ENCODE results near the gene C10orf88. TPM values are rescaled to one million over a fixed set of nuclear protein-coding genes. Genes with fewer than 3 reads are reported as not detected.

C10orf88 gene
- total RNA-seq, 1 donor from 2014 or later, result 14.0 TPM

DNA sequence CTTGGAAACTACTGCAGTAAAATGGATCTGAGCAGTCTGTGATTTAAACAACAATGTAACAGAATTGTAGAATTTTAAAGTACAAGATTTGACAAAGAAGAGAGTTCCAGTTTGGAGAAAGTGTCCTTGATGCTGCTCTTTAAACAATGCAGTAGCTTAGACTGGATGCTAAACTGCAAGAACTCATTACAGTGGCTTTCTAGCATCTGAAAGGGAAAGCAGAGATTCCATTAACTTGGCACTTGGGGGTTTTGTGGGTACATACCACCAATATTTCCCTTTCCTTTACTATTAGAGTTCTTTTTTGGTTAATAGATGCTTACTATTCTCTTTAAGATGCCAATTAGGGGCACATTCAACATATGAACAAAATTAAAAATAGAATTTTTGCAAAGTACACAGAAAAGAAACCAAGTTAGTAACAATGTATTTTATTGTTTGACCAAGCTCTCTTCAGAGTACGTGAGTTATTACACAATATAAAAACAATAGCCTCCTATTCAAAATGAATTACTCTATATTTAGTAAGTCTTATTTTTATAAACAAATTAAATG lies 38.1 kb upstream of the C10orf88 start:
- TF ChIP-seq, protein P1, sequence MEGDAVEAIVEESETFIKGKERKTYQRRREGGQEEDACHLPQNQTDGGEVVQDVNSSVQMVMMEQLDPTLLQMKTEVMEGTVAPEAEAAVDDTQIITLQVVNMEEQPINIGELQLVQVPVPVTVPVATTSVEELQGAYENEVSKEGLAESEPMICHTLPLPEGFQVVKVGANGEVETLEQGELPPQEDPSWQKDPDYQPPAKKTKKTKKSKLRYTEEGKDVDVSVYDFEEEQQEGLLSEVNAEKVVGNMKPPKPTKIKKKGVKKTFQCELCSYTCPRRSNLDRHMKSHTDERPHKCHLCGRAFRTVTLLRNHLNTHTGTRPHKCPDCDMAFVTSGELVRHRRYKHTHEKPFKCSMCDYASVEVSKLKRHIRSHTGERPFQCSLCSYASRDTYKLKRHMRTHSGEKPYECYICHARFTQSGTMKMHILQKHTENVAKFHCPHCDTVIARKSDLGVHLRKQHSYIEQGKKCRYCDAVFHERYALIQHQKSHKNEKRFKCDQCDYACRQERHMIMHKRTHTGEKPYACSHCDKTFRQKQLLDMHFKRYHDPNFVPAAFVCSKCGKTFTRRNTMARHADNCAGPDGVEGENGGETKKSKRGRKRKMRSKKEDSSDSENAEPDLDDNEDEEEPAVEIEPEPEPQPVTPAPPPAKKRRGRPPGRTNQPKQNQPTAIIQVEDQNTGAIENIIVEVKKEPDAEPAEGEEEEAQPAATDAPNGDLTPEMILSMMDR (IDR thresholded peaks at IDR 0.05; ENCODE audit: partially characterized antibody, unreplicated experiment), result no peak
- no peak overlapping the region for H3K4me3 Mint-ChIP-seq (ENCODE audit: unreplicated experiment)
- no peaks in the 10 kb centered on the region for H3K27me3 Mint-ChIP-seq (ENCODE audit: unreplicated experiment)
- no peak overlapping the region for H3K27ac Mint-ChIP-seq (ENCODE audit: unreplicated experiment)
- no peaks in the 10 kb centered on the region for H3K9me3 Mint-ChIP-seq (ENCODE audit: unreplicated experiment)
- no peaks in the 10 kb centered on the region for H3K36me3 Mint-ChIP-seq (ENCODE audit: unreplicated experiment)
- no peak for DNase-seq
- H3K4me1 Mint-ChIP-seq (ENCODE audit: low read depth, unreplicated experiment), result no peaks in the 10 kb centered on the region

DNA sequence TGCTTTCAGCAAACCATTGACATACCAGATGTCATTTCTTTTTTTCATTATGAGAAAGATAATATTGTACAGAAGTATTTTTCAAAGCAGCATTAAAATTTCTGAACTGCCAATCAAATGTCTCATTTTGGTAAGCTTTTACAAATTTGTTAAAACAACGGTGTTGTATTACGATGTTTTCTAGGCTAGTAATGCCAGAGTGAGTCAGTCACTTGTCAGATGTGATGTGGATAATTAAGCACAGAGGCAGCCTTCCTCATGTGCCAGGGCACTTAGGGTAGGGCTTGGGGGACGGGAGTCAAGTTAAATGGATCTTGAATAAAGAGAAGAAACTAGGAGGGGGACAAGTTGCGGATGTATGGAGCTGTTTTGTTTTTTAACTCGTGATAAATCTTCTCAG lies 36.3 kb upstream of the C10orf88 start:
- Mint-ChIP-seq H3K27ac (ENCODE audit: unreplicated experiment) (no peak overlapping the region), H3K4me1 (ENCODE audit: low read depth, unreplicated experiment) (no peaks in the 10 kb centered on the region), H3K9me3 (ENCODE audit: unreplicated experiment) (no peaks in the 10 kb centered on the region), H3K4me3 (ENCODE audit: unreplicated experiment) (no peak overlapping the region), H3K27me3 (ENCODE audit: unreplicated experiment) (peaks cover under 1% of the 10 kb centered on the region), H3K36me3 (ENCODE audit: unreplicated experiment) (no peaks in the 10 kb centered on the region)
- no peak for DNase-seq
- TF ChIP-seq, protein P1 (IDR thresholded peaks at IDR 0.05; ENCODE audit: partially characterized antibody, unreplicated experiment), result no peak

DNA sequence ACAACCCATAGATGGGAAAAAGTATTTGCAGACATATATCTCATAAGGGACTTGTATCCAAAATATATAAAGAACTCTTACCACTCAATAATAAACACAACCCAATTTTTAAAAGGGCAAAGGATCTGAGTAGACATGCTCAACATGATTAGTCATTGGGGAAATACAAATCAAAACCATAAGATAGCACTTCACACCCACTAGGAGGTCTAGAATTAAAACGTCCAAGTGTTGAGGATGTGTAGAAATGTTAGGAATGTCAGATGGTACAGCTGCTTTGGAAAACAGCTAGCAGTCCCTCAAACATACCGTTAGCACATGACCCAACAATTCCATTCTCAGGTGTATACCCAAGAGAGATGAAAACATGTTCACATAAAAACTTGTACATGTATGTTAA lies 34.5 kb upstream of the C10orf88 start:
- H3K27me3 Mint-ChIP-seq (ENCODE audit: unreplicated experiment), result peaks cover 2% of the 10 kb centered on the region
- no peaks in the 10 kb centered on the region for H3K4me1 Mint-ChIP-seq (ENCODE audit: low read depth, unreplicated experiment)
- TF ChIP-seq, protein P1 (IDR thresholded peaks at IDR 0.05; ENCODE audit: partially characterized antibody, unreplicated experiment), result no peak
- no peak for DNase-seq
- no peak overlapping the region for H3K27ac Mint-ChIP-seq (ENCODE audit: unreplicated experiment)
- no peaks in the 10 kb centered on the region for H3K9me3 Mint-ChIP-seq (ENCODE audit: unreplicated experiment)
- no peak overlapping the region for H3K4me3 Mint-ChIP-seq (ENCODE audit: unreplicated experiment)
- no peaks in the 10 kb centered on the region for H3K36me3 Mint-ChIP-seq (ENCODE audit: unreplicated experiment)

DNA sequence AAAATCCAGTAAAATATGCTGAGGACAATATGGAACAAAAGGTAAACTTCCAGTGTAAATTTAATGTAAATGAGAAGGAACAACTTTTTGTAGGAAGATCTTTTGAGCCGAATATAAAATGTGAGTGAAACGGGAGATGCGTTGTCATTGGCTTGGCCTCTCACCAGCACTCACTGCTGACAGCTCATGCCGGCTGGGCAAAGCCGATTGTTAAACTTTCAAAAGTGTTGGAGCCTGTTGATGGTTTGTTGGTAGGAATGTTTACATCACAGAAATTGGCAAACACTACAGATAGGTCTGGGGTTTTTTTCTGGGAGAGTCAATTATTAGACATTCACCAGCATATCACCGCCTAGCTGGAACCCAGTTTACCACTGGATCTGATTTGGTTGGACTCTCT lies 32.3 kb upstream of the C10orf88 start:
- no peaks in the 10 kb centered on the region for H3K36me3 Mint-ChIP-seq (ENCODE audit: unreplicated experiment)
- no peak overlapping the region for H3K4me3 Mint-ChIP-seq (ENCODE audit: unreplicated experiment)
- H3K27me3 Mint-ChIP-seq (ENCODE audit: unreplicated experiment), result peaks cover 2% of the 10 kb centered on the region
- TF ChIP-seq, protein P1 (IDR thresholded peaks at IDR 0.05; ENCODE audit: partially characterized antibody, unreplicated experiment), result no peak
- no peak overlapping the region for H3K27ac Mint-ChIP-seq (ENCODE audit: unreplicated experiment)
- H3K9me3 Mint-ChIP-seq (ENCODE audit: unreplicated experiment), result no peaks in the 10 kb centered on the region
- H3K4me1 Mint-ChIP-seq (ENCODE audit: low read depth, unreplicated experiment), result no peaks in the 10 kb centered on the region
- no peak for DNase-seq

DNA sequence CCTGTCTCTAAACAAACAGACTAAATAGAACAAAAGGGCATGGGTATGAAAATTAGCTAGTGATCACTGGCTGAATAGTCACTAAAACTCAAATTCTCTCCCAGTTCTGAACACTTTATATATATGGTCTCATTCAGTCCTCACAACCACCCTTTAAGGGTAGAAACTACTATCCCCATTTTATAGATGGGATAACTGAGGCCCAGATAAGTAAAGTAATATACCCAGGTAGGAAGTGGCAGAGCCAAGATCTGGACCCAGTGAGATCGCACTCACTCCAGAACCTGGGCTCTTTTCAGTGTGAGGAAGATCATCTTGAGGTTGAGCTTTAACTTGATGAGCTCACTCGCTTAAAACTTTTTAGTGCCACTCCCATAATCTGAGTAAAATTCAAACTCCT lies 30.7 kb upstream of the C10orf88 start:
- Mint-ChIP-seq H3K4me3 (ENCODE audit: unreplicated experiment) (no peak overlapping the region), H3K27me3 (ENCODE audit: unreplicated experiment) (peaks cover 7% of the 10 kb centered on the region), H3K36me3 (ENCODE audit: unreplicated experiment) (no peaks in the 10 kb centered on the region), H3K9me3 (ENCODE audit: unreplicated experiment) (peaks cover 3% of the 10 kb centered on the region), H3K27ac (ENCODE audit: unreplicated experiment) (no peak overlapping the region), H3K4me1 (ENCODE audit: low read depth, unreplicated experiment) (peaks cover 7% of the 10 kb centered on the region)
- TF ChIP-seq, protein P1 (IDR thresholded peaks at IDR 0.05; ENCODE audit: partially characterized antibody, unreplicated experiment), result no peak
- no peak for DNase-seq
